Astrocyte (in vitro differentiated cells and primary cell): Measurements from ENCODE around the gene FADS2. TPM values are rescaled to one million over a fixed set of nuclear protein-coding genes. Genes with fewer than 3 reads are reported as not detected.

Experiments
- DNase-seq: peaks from one replicate; pipeline ENCODE4 v3.0.0-alpha.2; 2010; ENCODE audit warnings: low read depth
- FAIRE-seq: peaks from 2 replicates; lab custom pipeline; 2011; peaks lifted over from hg19 to GRCh38; lab: Jason Lieb, UNC
- H2AFZ ChIP-seq: 2 replicates; pipeline ENCODE4 v1.6.0; 2012; ENCODE audit warnings: low read depth, low read length, inconsistent platforms
- H3K27ac ChIP-seq: 2 replicates; pipeline ENCODE4 v1.5.1; 2011; ENCODE audit warnings: low read depth, low read length, inconsistent platforms
- H3K27me3 ChIP-seq: 2 replicates; pipeline ENCODE4 v1.6.0; 2011; ENCODE audit warnings: low read length, inconsistent platforms; ENCODE audit not compliant: insufficient read depth
- H3K36me3 ChIP-seq: 2 replicates; pipeline ENCODE4 v1.5.1; 2011; ENCODE audit warnings: low read length, inconsistent platforms; ENCODE audit not compliant: insufficient read depth
- H3K4me1 ChIP-seq: 2 replicates; pipeline ENCODE4 v1.5.1; 2011; ENCODE audit warnings: low read length, inconsistent platforms; ENCODE audit not compliant: insufficient read depth
- H3K4me2 ChIP-seq: 2 replicates; pipeline ENCODE4 v1.6.0; 2012; ENCODE audit warnings: low read length, inconsistent platforms
- H3K4me3 ChIP-seq: 2 replicates; pipeline ENCODE4 v1.5.1; 2011; ENCODE audit warnings: low read depth, mild to moderate bottlenecking, low read length, inconsistent platforms; ENCODE audit not compliant: insufficient read depth
- H3K79me2 ChIP-seq: 2 replicates; pipeline ENCODE4 v1.6.0; 2012; ENCODE audit warnings: mild to moderate bottlenecking, low read length, inconsistent platforms; ENCODE audit not compliant: insufficient read depth
- H3K9ac ChIP-seq: 2 replicates; pipeline ENCODE4 v1.6.0; 2012; ENCODE audit warnings: mild to moderate bottlenecking, low read length, inconsistent platforms
- H3K9me3 ChIP-seq: 2 replicates; pipeline ENCODE4 v1.5.1; 2012; ENCODE audit warnings: low read depth, mild to moderate bottlenecking, low read length, inconsistent platforms; ENCODE audit not compliant: insufficient read depth
- H4K20me1 ChIP-seq: 2 replicates; pipeline ENCODE4 v1.6.0; 2012; ENCODE audit warnings: low read length, inconsistent platforms; ENCODE audit not compliant: insufficient read depth
- H3K27ac Mint-ChIP-seq: one replicate; pipeline ENCODE4 v1.8.0; 2021; ENCODE audit warnings: mild to moderate bottlenecking, mixed read lengths; ENCODE audit not compliant: unreplicated experiment
- H3K27me3 Mint-ChIP-seq: one replicate; pipeline ENCODE4 v1.8.0; 2021; ENCODE audit warnings: low read depth, mixed read lengths; ENCODE audit not compliant: unreplicated experiment
- H3K36me3 Mint-ChIP-seq: one replicate; pipeline ENCODE4 v1.8.0; 2021; ENCODE audit warnings: low read depth, mixed read lengths; ENCODE audit not compliant: unreplicated experiment
- H3K4me1 Mint-ChIP-seq: one replicate; pipeline ENCODE4 v1.8.0; 2021; ENCODE audit warnings: low read depth, mixed read lengths; ENCODE audit not compliant: unreplicated experiment
- H3K4me3 Mint-ChIP-seq: one replicate; pipeline ENCODE4 v1.8.0; 2021; ENCODE audit warnings: mild to moderate bottlenecking, moderate library complexity, mixed read lengths; ENCODE audit not compliant: unreplicated experiment
- H3K9me3 Mint-ChIP-seq: one replicate; pipeline ENCODE4 v1.8.0; 2021; ENCODE audit warnings: mild to moderate bottlenecking, mixed read lengths; ENCODE audit not compliant: unreplicated experiment
- EZH2 ChIP-seq: IDR thresholded peaks from 2 replicates; pipeline ENCODE4 v1.6.1; 2012; ENCODE audit warnings: mild to moderate bottlenecking, low read length, inconsistent platforms; ENCODE audit not compliant: insufficient read depth
- total RNA-seq: library from RNA; stranded (reverse); gene quantifications from 2 replicates; pipeline ENCODE4 v1.2.1, GENCODE V29; 2021
- TF ChIP-seq, protein P1 (sequence below): IDR thresholded peaks from 2 replicates; pipeline ENCODE4 v1.5.1; 2011; ENCODE audit warnings: low read depth, mild to moderate bottlenecking, inconsistent platforms, low read length, moderate library complexity; ENCODE audit not compliant: insufficient read depth

FADS2 gene
- total RNA-seq, 1 donor from 2014 or later, result 287 TPM

DNA sequence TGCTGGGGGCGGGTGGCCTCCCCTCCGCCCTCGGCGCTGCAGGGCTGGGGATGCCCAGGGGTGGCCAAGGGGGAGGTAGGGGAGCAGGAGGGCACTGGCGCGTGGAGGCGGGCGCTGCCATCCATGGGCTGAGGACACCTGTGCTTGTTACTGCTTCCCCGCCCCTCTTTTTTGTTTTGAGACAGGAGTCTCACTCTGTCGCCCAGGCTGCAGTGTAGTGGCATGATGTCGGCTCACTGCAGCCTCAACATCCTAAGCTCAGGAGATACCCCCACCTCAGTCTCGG is 63.9 kb downstream of the FADS2 start:
- Mint-ChIP-seq H3K4me3 (peak overlapping the region; percentile 74), H3K4me1 (peaks cover 6% of the 10 kb centered on the region), H3K9me3 (no peaks in the 10 kb centered on the region), H3K36me3 (peaks cover 4% of the 10 kb centered on the region), H3K27me3 (peaks cover 8% of the 10 kb centered on the region), H3K27ac (no peak overlapping the region)
- Histone ChIP-seq H3K4me2 (peak overlapping the region; percentile 98), H3K9ac (no peak overlapping the region), H3K4me3 (peak overlapping the region; percentile 42), H3K9me3 (no peaks in the 10 kb centered on the region), H3K4me1 (peaks cover 27% of the 10 kb centered on the region), H2AFZ (peak overlapping the region; percentile 66), H3K36me3 (no peaks in the 10 kb centered on the region), H4K20me1 (no peaks in the 10 kb centered on the region), H3K27ac (no peak overlapping the region), H3K27me3 (no peaks in the 10 kb centered on the region), H3K79me2 (peaks cover 20% of the 10 kb centered on the region)
- no peak for TF ChIP-seq EZH2
- TF ChIP-seq, protein P1, sequence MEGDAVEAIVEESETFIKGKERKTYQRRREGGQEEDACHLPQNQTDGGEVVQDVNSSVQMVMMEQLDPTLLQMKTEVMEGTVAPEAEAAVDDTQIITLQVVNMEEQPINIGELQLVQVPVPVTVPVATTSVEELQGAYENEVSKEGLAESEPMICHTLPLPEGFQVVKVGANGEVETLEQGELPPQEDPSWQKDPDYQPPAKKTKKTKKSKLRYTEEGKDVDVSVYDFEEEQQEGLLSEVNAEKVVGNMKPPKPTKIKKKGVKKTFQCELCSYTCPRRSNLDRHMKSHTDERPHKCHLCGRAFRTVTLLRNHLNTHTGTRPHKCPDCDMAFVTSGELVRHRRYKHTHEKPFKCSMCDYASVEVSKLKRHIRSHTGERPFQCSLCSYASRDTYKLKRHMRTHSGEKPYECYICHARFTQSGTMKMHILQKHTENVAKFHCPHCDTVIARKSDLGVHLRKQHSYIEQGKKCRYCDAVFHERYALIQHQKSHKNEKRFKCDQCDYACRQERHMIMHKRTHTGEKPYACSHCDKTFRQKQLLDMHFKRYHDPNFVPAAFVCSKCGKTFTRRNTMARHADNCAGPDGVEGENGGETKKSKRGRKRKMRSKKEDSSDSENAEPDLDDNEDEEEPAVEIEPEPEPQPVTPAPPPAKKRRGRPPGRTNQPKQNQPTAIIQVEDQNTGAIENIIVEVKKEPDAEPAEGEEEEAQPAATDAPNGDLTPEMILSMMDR, result no peak
- FAIRE-seq (no peak), DNase-seq (no peak)

- Mint-ChIP-seq H3K4me1 (peaks cover 6% of the 10 kb centered on the region), H3K27ac (no peak overlapping the region), H3K9me3 (no peaks in the 10 kb centered on the region), H3K36me3 (no peaks in the 10 kb centered on the region), H3K27me3 (peaks cover 8% of the 10 kb centered on the region), H3K4me3 (no peak overlapping the region)
- H3K36me3 ChIP-seq, result no peaks in the 10 kb centered on the region
- H4K20me1 ChIP-seq, result no peaks in the 10 kb centered on the region
- H3K27ac ChIP-seq, result no peak overlapping the region
- H3K79me2 ChIP-seq, result peaks cover 9% of the 10 kb centered on the region
- H3K4me2 ChIP-seq, result no peak overlapping the region
- H2AFZ ChIP-seq, result no peak overlapping the region
- no peak overlapping the region for H3K9ac ChIP-seq
- TF ChIP-seq, protein P1, result no peak
- no peak for TF ChIP-seq EZH2
- no peaks in the 10 kb centered on the region for H3K9me3 ChIP-seq
- H3K27me3 ChIP-seq, result no peaks in the 10 kb centered on the region
- no peak for FAIRE-seq
- H3K4me3 ChIP-seq, result no peak overlapping the region
- DNase-seq, result peak; percentile 82
- peaks cover 12% of the 10 kb centered on the region for H3K4me1 ChIP-seq
Observed at GRCh38 chr11:61893981-61894380, 65.9 kb downstream of the FADS2 start.

DNA sequence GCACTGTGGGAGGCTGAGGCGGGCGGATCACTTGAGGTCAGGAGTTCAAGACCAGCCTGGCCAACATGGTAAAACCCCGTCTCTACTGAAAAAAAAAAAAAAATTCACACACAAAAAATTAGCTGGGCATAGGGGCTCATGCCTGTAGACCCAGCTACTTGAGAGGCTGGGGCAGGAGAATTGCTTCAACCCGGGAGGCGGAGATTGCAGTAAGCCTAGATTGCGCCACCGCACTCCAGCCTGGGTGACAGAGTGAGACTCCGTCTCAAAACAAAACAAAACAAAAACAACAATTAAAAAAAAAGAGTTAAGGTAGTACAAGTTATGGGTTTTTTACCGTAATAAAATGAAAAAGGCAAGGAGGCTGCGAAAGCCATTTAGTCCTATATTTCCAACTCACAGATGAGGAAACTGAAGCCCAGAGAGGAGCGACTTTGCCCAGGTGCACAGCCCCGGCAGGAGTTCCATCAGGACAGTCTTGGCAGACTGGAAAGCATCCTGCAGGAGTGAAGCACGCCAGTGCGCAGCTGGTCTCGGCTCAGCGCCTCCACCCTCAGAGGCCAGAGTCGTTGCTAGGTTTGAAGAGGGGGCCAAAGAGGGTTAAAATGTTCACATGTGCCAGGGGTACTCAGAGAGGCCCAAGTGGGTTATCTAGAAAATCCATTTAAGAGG is 67.1 kb downstream of the FADS2 start:
- Mint-ChIP-seq H3K36me3 (no peaks in the 10 kb centered on the region), H3K9me3 (no peaks in the 10 kb centered on the region), H3K4me1 (peaks cover under 1% of the 10 kb centered on the region), H3K4me3 (peak overlapping the region; percentile 50), H3K27ac (no peak overlapping the region), H3K27me3 (peaks cover 8% of the 10 kb centered on the region)
- no peak overlapping the region for H3K9ac ChIP-seq
- no peaks in the 10 kb centered on the region for H3K36me3 ChIP-seq
- H2AFZ ChIP-seq, result no peak overlapping the region
- H3K9me3 ChIP-seq, result no peaks in the 10 kb centered on the region
- no peak overlapping the region for H3K4me2 ChIP-seq
- no peak for TF ChIP-seq EZH2
- TF ChIP-seq, protein P1, result no peak
- H4K20me1 ChIP-seq, result no peaks in the 10 kb centered on the region
- DNase-seq, result no peak
- no peak for FAIRE-seq
- no peaks in the 10 kb centered on the region for H3K27me3 ChIP-seq
- peaks cover 9% of the 10 kb centered on the region for H3K4me1 ChIP-seq
- H3K27ac ChIP-seq, result no peak overlapping the region
- peaks cover 2% of the 10 kb centered on the region for H3K79me2 ChIP-seq
- H3K4me3 ChIP-seq, result no peak overlapping the region
